Stimulated activated CD4-positive, alpha-beta T cell treated with anti-CD3 and anti-CD28 coated beads, Interleukin-2, amount 100 ng/mL, for 48 hours (primary cell): ENCODE results near the gene TFEB.

Source experiments
- DNase-seq, 2 donors: peaks; one replicate each; pipeline ENCODE4 v3.0.0-alpha.2; 2020

The TFEB gene

GRCh38 chr6:41671376-41671775 is 64.0 kb downstream of the TFEB start:
- DNase-seq: no peak

GRCh38 chr6:41670703-41671360 is 64.6 kb downstream of the TFEB start:
- no peak for DNase-seq

- DNase-seq: no peak
Measured at GRCh38 chr6:41668968-41669367, 66.4 kb downstream of the TFEB start.

GRCh38 chr6:41667195-41667594 is 68.2 kb downstream of the TFEB start:
- DNase-seq: no peak

GRCh38 chr6:41664271-41664670 is 71.1 kb downstream of the TFEB start:
- no peak for DNase-seq

- no peak for DNase-seq
Measured at GRCh38 chr6:41663568-41663967, 71.8 kb downstream of the TFEB start.

- no peak for DNase-seq
Measured at GRCh38 chr6:41659935-41660334, 75.5 kb downstream of the TFEB start.

- no peak for DNase-seq
Measured at GRCh38 chr6:41658636-41659035, 76.8 kb downstream of the TFEB start.

- DNase-seq: no peak
Measured at GRCh38 chr6:41657131-41658094, 78.0 kb downstream of the TFEB start.

GRCh38 chr6:41656002-41656691 is 79.3 kb downstream of the TFEB start:
- no peak for DNase-seq

- DNase-seq: no peak
Measured at GRCh38 chr6:41655646-41656001, 79.8 kb downstream of the TFEB start.

GRCh38 chr6:41655176-41655575 is 80.2 kb downstream of the TFEB start:
- DNase-seq: no peak

GRCh38 chr6:41654698-41655151 is 80.7 kb downstream of the TFEB start:
- DNase-seq: no peak

- no peak for DNase-seq
Measured at GRCh38 chr6:41654151-41654697, 81.2 kb downstream of the TFEB start.

GRCh38 chr6:41653691-41654090 is 81.7 kb downstream of the TFEB start:
- DNase-seq: no peak

GRCh38 chr6:41652866-41653652 is 82.3 kb downstream of the TFEB start:
- DNase-seq: no peak

- DNase-seq: no peak
Measured at GRCh38 chr6:41651962-41652657, 83.3 kb downstream of the TFEB start.

GRCh38 chr6:41651246-41651961 is 84.0 kb downstream of the TFEB start:
- no peak for DNase-seq

GRCh38 chr6:41650120-41650519 is 85.3 kb downstream of the TFEB start:
- DNase-seq: no peak

GRCh38 chr6:41649596-41649995 is 85.8 kb downstream of the TFEB start:
- DNase-seq: no peak

- no peak for DNase-seq
Measured at GRCh38 chr6:41648921-41649320, 86.5 kb downstream of the TFEB start.
